Uterus (tissue), 4 donors: ENCODE measurements around the gene PRR20A. TPM values are rescaled to one million over a fixed set of nuclear protein-coding genes. Genes with fewer than 3 reads are reported as not detected.
"Not testable (repeated sequence)": the region's sequence is repeated elsewhere in the genome, so short reads cannot be mapped to it uniquely, and the experiment has no call there.

ENCODE experiments used
- DNase-seq, 2 donors: peaks; one replicate each; pipeline ENCODE4 v3.0.0-alpha.2; 2019 to 2020
- H3K27ac ChIP-seq, 2 donors: fragments of 200-600 bp; sonication (generic); 1 replicate in 1 of 2; 2 replicates in 1 of 2; pipeline ENCODE4 v1.5.1; 2016 to 2018
- H3K27me3 ChIP-seq, 2 donors: fragments of 200-600 bp; sonication (generic); one replicate each; pipeline ENCODE4 v1.5.1; 2018 to 2019; ENCODE audit warnings: control low read depth in 1 of 2
- H3K36me3 ChIP-seq, 2 donors: fragments of 200-600 bp; sonication (generic); one replicate each; pipeline ENCODE4 v1.5.1; 2019; ENCODE audit warnings: control low read depth in 1 of 2
- H3K4me1 ChIP-seq, 2 donors: fragments of 200-600 bp; sonication (generic); one replicate each; pipeline ENCODE4 v1.5.1; 2018 to 2019; ENCODE audit warnings: control low read depth in 1 of 2
- H3K4me3 ChIP-seq, 2 donors: fragments of 200-600 bp; sonication (generic); 1 replicate in 1 of 2; 2 replicates in 1 of 2; pipeline ENCODE4 v1.5.1; 2018 to 2019; ENCODE audit warnings: mild to moderate bottlenecking in 1 of 2
- H3K9me3 ChIP-seq, 2 donors: fragments of 200-600 bp; sonication (generic); one replicate each; pipeline ENCODE4 v1.5.1; 2019; ENCODE audit warnings: control low read depth in 1 of 2
- POLR2A ChIP-seq, 2 donors: fragments of 450-650 bp; IDR thresholded peaks; one replicate each; pipeline ENCODE4 v1.6.1; 2016; ENCODE audit warnings: antibody characterized with exemption in 2 of 2, mild to moderate bottlenecking in 1 of 2, moderate library complexity in 1 of 2
- intact Hi-C: fragments of 100-400 bp; cut with DNase I; formaldehyde crosslinking; loops from one replicate; pipeline ENCODE4 v1.15.1; 2023; ENCODE audit warnings: low total_unique reads
- total RNA-seq, 4 donors: library from RNA; depleted of rRNA in 3 of 4; stranded (reverse); fragments of >200 nt in 3 of 4; gene quantifications; one replicate each; pipeline versions ENCODE4 v1.1.0 to v1.2.4, GENCODE V29; 2014 to 2023
- TF ChIP-seq, protein P1 (sequence below), 4 experiments: fragments of 200-600 bp in 2 of 4; fragments of 450-650 bp in 2 of 4; sonication (generic) in 2 of 4; IDR thresholded peaks; one replicate each; pipeline ENCODE4 v1.5.1; 2016 to 2019; ENCODE audit warnings: antibody characterized with exemption in 4 of 4, mild to moderate bottlenecking in 2 of 4, moderate library complexity in 1 of 4
- donor health status: DM: yes; HTN: yes; CAD: no.

Gene PRR20A
- total RNA-seq, 4 donors from 2014 or later, result not detected

DNA sequence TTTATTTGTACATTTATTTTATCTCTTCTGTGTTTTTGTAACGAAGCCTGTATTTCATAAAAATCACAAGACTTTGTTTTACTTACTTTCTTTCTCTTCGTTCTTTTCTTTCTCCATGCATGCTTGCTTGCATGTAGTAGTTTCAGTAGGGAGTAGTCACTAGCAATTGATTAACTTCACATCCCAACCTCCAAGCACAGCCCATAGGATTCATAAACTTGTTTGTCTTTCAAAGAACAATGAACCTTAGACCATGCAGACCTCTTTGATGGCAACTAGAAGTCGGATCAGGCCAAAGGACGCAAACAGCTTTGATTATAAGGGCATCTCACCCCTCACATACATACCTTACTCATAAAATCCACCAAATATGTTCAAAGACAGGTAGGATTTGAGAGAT lies 3.1 kb upstream of the PRR20A start:
- H3K27ac ChIP-seq, result no peak overlapping the region
- DNase-seq, result no peak

DNA sequence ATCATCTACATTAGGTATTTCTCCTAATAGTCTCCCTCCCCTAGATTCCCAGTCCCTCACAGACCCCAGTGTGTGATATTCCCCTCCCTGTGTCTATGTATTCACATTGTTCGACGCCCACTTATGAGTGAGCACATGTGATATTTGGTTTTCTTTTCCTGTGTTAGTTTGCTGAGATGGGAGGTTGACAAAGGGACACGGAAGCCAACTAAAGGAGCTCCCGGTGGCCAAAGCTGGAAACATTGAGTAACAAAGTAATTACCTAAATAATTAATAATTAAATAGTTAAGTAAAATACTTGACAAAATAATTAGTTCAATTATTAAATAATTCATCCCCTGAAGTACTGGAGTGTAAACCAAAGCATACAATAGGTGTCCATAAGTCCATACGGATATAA lies 1.7 kb upstream of the PRR20A start:
- H3K36me3 ChIP-seq, result no peaks in the 10 kb centered on the region
- intact Hi-C loops, result no loop called here
- no peak overlapping the region for H3K27ac ChIP-seq
- TF ChIP-seq POLR2A (IDR thresholded peaks at IDR 0.05), result no peak
- TF ChIP-seq, protein P1, sequence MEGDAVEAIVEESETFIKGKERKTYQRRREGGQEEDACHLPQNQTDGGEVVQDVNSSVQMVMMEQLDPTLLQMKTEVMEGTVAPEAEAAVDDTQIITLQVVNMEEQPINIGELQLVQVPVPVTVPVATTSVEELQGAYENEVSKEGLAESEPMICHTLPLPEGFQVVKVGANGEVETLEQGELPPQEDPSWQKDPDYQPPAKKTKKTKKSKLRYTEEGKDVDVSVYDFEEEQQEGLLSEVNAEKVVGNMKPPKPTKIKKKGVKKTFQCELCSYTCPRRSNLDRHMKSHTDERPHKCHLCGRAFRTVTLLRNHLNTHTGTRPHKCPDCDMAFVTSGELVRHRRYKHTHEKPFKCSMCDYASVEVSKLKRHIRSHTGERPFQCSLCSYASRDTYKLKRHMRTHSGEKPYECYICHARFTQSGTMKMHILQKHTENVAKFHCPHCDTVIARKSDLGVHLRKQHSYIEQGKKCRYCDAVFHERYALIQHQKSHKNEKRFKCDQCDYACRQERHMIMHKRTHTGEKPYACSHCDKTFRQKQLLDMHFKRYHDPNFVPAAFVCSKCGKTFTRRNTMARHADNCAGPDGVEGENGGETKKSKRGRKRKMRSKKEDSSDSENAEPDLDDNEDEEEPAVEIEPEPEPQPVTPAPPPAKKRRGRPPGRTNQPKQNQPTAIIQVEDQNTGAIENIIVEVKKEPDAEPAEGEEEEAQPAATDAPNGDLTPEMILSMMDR (IDR thresholded peaks at IDR 0.05), result no peak
- no peak for DNase-seq
- H3K27me3 ChIP-seq, result no peaks in the 10 kb centered on the region
- no peaks in the 10 kb centered on the region for H3K4me1 ChIP-seq
- H3K4me3 ChIP-seq, result no peak overlapping the region
- H3K9me3 ChIP-seq, result no peaks in the 10 kb centered on the region

More for the DNA sequence above, 3.1 kb upstream of the PRR20A start:
- intact Hi-C loops, result no loop called here
- H3K9me3 ChIP-seq, result no peaks in the 10 kb centered on the region
- no peak overlapping the region for H3K4me3 ChIP-seq
- no peak for TF ChIP-seq POLR2A (IDR thresholded peaks at IDR 0.05)
- TF ChIP-seq, protein P1 (IDR thresholded peaks at IDR 0.05), result no peak
- H3K36me3 ChIP-seq, result no peaks in the 10 kb centered on the region
- no peaks in the 10 kb centered on the region for H3K4me1 ChIP-seq
- H3K27me3 ChIP-seq, result no peaks in the 10 kb centered on the region

DNA sequence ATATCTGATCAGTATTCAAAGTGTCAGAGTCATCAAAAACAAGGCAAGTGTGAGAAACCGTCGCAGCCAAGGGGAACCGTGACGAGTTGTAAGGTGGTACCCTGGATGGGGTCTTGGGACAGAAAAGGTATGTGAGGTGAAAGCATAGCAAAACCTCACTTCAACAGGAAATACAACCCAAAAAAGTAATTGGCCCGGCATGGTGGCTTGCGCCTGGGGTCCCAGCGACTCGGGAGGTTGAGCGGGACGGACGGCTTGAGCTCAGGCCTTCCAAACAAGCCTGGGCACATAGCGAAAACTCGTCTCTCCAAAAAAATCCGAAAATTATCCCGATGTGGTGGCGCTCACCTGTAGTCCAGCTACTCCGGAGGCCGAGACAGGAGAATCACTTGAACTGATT lies 937 bp upstream of the PRR20A start:
- H3K27ac ChIP-seq, H3K4me1 ChIP-seq, H3K27me3 ChIP-seq, intact Hi-C loops, H3K4me3 ChIP-seq, H3K36me3 ChIP-seq, H3K9me3 ChIP-seq: not testable (repeated sequence)
- peak in 1 of 2 donors; percentile 8 for DNase-seq

DNA sequence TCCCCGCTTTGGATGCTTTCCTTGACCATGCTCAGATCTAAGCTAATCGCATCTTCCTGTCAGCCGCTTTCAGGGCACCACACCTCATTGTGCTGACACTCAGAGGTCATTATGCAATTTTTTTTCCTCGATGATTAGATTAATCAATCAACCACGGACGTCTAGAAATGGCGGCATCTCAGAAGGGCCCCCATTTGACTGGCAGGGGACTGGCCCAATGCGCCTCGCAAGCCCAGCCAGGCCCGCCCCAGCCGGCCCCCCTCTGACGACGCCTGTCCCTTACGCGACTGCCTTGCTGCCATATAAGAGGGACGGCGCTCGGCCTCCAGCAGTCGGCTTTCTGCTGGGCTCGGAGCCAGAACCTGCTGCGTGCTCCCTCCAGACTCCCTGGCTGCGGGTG lies 6.5 kb downstream of the PRR20A start, which contains the start of gene PRR20B:
Gene PRR20B, plus strand, starts transcription at position 301 of the 400 bp plus-strand sequence. CDS start 387 bp downstream, outside the sequence.
- H3K36me3 ChIP-seq, result not testable (repeated sequence)

DNA sequence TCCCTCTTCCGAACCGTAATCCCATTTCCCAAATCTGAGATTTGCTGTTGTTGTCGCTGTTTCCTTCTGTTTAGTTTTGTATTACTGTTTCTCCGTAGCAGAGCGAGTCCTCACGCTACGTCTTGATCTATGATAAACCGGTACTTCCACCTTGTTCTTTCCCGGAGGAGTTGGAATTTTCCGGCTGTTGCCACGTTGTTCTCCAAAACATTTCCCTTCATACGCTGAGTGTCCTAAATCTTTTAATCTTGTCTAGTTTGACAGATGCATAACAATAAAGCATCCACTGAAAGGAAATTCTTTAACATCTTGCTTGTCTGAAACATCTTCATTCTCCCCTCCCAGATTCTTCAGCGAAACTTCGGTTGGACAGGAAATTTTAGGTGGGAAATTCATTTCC lies 7.4 kb downstream of the PRR20A start:
- H3K27ac ChIP-seq, intact Hi-C loops, H3K4me3 ChIP-seq, H3K4me1 ChIP-seq, H3K36me3 ChIP-seq, H3K27me3 ChIP-seq, DNase-seq, H3K9me3 ChIP-seq: not testable (repeated sequence)

More for the DNA sequence above, 6.5 kb downstream of the PRR20A start, which contains the start of gene PRR20B:
- H3K4me3 ChIP-seq, H3K9me3 ChIP-seq, intact Hi-C loops, H3K27me3 ChIP-seq, H3K27ac ChIP-seq, DNase-seq, H3K4me1 ChIP-seq: not testable (repeated sequence)

DNA sequence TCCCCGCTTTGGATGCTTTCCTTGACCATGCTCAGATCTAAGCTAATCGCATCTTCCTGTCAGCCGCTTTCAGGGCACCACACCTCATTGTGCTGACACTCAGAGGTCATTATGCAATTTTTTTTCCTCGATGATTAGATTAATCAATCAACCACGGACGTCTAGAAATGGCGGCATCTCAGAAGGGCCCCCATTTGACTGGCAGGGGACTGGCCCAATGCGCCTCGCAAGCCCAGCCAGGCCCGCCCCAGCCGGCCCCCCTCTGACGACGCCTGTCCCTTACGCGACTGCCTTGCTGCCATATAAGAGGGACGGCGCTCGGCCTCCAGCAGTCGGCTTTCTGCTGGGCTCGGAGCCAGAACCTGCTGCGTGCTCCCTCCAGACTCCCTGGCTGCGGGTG lies 13.0 kb downstream of the PRR20A start, which contains the start of gene PRR20C:
Gene PRR20C, plus strand, starts transcription at position 301 of the 400 bp plus-strand sequence. CDS start 387 bp downstream, outside the sequence.
- H3K27me3 ChIP-seq, H3K9me3 ChIP-seq, H3K4me3 ChIP-seq, DNase-seq, H3K27ac ChIP-seq, H3K36me3 ChIP-seq, H3K4me1 ChIP-seq, intact Hi-C loops: not testable (repeated sequence)

DNA sequence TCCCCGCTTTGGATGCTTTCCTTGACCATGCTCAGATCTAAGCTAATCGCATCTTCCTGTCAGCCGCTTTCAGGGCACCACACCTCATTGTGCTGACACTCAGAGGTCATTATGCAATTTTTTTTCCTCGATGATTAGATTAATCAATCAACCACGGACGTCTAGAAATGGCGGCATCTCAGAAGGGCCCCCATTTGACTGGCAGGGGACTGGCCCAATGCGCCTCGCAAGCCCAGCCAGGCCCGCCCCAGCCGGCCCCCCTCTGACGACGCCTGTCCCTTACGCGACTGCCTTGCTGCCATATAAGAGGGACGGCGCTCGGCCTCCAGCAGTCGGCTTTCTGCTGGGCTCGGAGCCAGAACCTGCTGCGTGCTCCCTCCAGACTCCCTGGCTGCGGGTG lies 19.6 kb downstream of the PRR20A start, which contains the start of gene PRR20D:
Gene PRR20D, plus strand, starts transcription at position 301 of the 400 bp plus-strand sequence. CDS start 387 bp downstream, outside the sequence.
- intact Hi-C loops, H3K36me3 ChIP-seq, H3K9me3 ChIP-seq, H3K4me1 ChIP-seq, DNase-seq, H3K27ac ChIP-seq, H3K4me3 ChIP-seq, H3K27me3 ChIP-seq: not testable (repeated sequence)

DNA sequence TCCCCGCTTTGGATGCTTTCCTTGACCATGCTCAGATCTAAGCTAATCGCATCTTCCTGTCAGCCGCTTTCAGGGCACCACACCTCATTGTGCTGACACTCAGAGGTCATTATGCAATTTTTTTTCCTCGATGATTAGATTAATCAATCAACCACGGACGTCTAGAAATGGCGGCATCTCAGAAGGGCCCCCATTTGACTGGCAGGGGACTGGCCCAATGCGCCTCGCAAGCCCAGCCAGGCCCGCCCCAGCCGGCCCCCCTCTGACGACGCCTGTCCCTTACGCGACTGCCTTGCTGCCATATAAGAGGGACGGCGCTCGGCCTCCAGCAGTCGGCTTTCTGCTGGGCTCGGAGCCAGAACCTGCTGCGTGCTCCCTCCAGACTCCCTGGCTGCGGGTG lies 26.2 kb downstream of the PRR20A start, which contains the start of gene PRR20E:
Gene PRR20E, plus strand, starts transcription at position 301 of the 400 bp plus-strand sequence. CDS start 387 bp downstream, outside the sequence.
- H3K36me3 ChIP-seq, intact Hi-C loops, DNase-seq, H3K9me3 ChIP-seq, H3K27ac ChIP-seq, H3K27me3 ChIP-seq, H3K4me1 ChIP-seq, H3K4me3 ChIP-seq: not testable (repeated sequence)
